WI38 (cell line): Measurements from ENCODE around the gene LRRC7.

Experiments
- H3K4me3 ChIP-seq: 2 replicates; pipeline ENCODE4 v1.5.1; 2011; ENCODE audit warnings: low read depth, mild to moderate bottlenecking, control low read depth, low read length
- CTCF ChIP-seq: IDR thresholded peaks from 2 replicates; pipeline ENCODE4 v1.5.1; 2012; ENCODE audit warnings: low read depth, mild to moderate bottlenecking, control low read depth, low read length

The LRRC7 gene

GRCh38 chr1:69568421-69569174 is 876 bp downstream of the LRRC7 start:
- no peak for TF ChIP-seq CTCF

GRCh38 chr1:69569175-69569541 is 1.4 kb downstream of the LRRC7 start:
- no peak for TF ChIP-seq CTCF
- no peak overlapping the region for H3K4me3 ChIP-seq

More at GRCh38 chr1:69568421-69569174, 876 bp downstream of the LRRC7 start:
- H3K4me3 ChIP-seq = no peak overlapping the region

GRCh38 chr1:69569576-69570328 is 2.0 kb downstream of the LRRC7 start:
- no peak for TF ChIP-seq CTCF
- no peak overlapping the region for H3K4me3 ChIP-seq

GRCh38 chr1:69570356-69570755 is 2.6 kb downstream of the LRRC7 start:
- no peak overlapping the region for H3K4me3 ChIP-seq
- TF ChIP-seq CTCF = no peak

- no peak for TF ChIP-seq CTCF
- H3K4me3 ChIP-seq = no peak overlapping the region
These were observed 5.2 kb downstream of the LRRC7 start for GRCh38 chr1:69572921-69573320.

- no peak overlapping the region for H3K4me3 ChIP-seq
- TF ChIP-seq CTCF = no peak
These were observed 6.2 kb downstream of the LRRC7 start for GRCh38 chr1:69573911-69574310.

- no peak for TF ChIP-seq CTCF
- no peak overlapping the region for H3K4me3 ChIP-seq
These were observed 17.9 kb downstream of the LRRC7 start for GRCh38 chr1:69585666-69586065.
